HL-60 (cell line): ENCODE data around the gene CSNK1G1.

ENCODE experiments used
- CTCF ChIP-seq: IDR thresholded peaks from one replicate; pipeline ENCODE4 v1.5.1; 2011; ENCODE audit warnings: low read length, control low read depth, inconsistent platforms; ENCODE audit not compliant: insufficient read depth
- REST ChIP-seq: IDR thresholded peaks from 2 replicates; pipeline ENCODE4 v1.6.1; 2012; ENCODE audit warnings: low read depth; ENCODE audit not compliant: insufficient replicate concordance

- TF ChIP-seq REST (no peak), CTCF (no peak)
Measured at GRCh38 chr15:64285150-64285549, 70.8 kb downstream of the CSNK1G1 start.
